ENCODE results near the gene DNMT3L.

The DNMT3L gene

DNA sequence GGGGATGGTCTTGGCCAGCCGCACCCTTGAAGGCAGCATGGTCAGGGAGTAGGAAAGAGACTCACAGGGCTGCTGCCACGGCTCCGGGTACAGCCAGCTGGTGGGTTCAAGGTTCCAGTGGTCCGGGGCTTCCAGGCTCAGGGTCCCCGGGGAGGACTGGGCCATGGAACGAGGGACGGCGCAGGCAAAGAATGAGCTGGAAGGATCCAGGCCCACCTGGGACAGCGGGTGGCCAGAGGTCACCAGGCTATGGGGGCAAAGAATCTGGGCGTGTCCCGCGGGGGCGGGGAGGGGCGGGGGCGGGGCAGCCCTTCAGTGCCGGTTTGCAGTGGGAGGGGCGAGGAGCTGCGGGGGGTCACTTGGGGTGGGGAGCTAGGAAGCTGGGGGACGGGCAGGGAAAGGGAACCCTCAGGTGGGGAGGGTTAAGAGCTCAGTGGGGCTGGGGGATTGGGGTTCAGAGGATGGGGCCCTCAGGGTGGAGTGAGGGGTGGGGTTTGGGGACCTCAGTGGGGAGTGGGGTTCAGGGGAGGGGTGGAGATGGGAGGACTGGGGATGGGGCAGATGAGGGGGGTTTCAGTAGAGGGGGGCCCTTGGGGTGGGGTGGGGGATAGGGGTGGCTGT, at the start of gene DNMT3L:
DNMT3L (minus strand) TSS at position 223 of the 621 bp plus-strand sequence. CDS start 638 bp downstream, outside the sequence.
- TF ChIP-seq ZFX (IDR thresholded peaks at IDR 0.05; ENCODE audit: borderline replicate concordance) = no peak
- TF ChIP-seq, protein P1, sequence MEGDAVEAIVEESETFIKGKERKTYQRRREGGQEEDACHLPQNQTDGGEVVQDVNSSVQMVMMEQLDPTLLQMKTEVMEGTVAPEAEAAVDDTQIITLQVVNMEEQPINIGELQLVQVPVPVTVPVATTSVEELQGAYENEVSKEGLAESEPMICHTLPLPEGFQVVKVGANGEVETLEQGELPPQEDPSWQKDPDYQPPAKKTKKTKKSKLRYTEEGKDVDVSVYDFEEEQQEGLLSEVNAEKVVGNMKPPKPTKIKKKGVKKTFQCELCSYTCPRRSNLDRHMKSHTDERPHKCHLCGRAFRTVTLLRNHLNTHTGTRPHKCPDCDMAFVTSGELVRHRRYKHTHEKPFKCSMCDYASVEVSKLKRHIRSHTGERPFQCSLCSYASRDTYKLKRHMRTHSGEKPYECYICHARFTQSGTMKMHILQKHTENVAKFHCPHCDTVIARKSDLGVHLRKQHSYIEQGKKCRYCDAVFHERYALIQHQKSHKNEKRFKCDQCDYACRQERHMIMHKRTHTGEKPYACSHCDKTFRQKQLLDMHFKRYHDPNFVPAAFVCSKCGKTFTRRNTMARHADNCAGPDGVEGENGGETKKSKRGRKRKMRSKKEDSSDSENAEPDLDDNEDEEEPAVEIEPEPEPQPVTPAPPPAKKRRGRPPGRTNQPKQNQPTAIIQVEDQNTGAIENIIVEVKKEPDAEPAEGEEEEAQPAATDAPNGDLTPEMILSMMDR (IDR thresholded peaks at IDR 0.05) = no peak
- H3K27ac ChIP-seq = no peak within 1 kb of the TSS

GRCh38 chr21:44310628-44311507, 49.2 kb upstream of the DNMT3L start:
- H3K27ac ChIP-seq = no peak overlapping the region
- TF ChIP-seq ZFX (IDR thresholded peaks at IDR 0.05; ENCODE audit: borderline replicate concordance) = no peak
- TF ChIP-seq, protein P1 (IDR thresholded peaks at IDR 0.05) = no peak

DNA sequence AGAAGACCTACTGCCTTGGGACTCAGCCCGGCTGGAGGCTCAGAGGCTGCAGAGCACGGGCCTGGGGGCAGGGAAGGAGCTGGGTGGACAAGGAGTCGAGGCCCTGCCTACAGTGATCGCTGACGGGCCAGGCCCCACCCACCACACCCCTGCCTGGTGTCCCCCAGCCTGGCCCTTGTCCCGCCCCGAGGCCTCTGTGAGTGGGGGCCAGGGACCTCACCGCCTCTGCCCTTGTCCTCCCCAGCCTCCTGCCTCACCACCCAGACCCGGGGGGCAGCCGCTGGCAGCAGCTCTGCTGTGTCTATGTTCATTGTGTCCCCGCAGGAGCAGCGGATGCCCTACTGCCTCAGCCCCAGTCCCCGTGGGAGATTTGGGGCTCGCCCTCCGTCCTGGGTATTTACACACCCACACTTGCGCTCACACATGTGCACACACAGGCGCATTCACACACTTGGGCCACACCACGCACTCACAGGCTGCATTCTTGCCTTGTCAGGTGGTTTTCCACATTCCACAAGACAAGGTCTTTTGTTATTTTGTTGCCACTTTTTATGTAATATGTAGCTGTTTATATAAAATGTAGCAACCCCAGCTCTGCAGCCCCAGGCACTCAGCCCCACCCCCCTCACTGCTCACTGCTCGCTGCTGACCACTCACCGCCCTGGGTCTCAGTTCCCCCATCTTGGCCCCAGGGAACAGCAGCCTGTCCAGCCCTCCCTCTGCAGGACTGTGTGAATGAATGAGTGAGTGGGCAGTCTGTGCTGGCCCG, 45.4 kb upstream of the DNMT3L start:
- no peak overlapping the region for H3K27ac ChIP-seq

GRCh38 chr21:44305691-44306090, 44.0 kb upstream of the DNMT3L start:
- TF ChIP-seq ZFX (IDR thresholded peaks at IDR 0.05; ENCODE audit: borderline replicate concordance) = no peak
- TF ChIP-seq, protein P1 (IDR thresholded peaks at IDR 0.05) = no peak
- H3K27ac ChIP-seq = no peak overlapping the region

More for the DNA sequence above, 45.4 kb upstream of the DNMT3L start:
- TF ChIP-seq ZFX (IDR thresholded peaks at IDR 0.05; ENCODE audit: borderline replicate concordance) = no peak
- TF ChIP-seq, protein P1 (IDR thresholded peaks at IDR 0.05) = no peak

GRCh38 chr21:44304877-44305293, 43.2 kb upstream of the DNMT3L start:
- no peak overlapping the region for H3K27ac ChIP-seq
- TF ChIP-seq ZFX (IDR thresholded peaks at IDR 0.05; ENCODE audit: borderline replicate concordance) = no peak
- TF ChIP-seq, protein P1 (IDR thresholded peaks at IDR 0.05) = peak; percentile 79

- TF ChIP-seq, protein P1 (IDR thresholded peaks at IDR 0.05) = no peak
- no peak for TF ChIP-seq ZFX (IDR thresholded peaks at IDR 0.05; ENCODE audit: borderline replicate concordance)
- no peak overlapping the region for H3K27ac ChIP-seq
These were observed 42.4 kb upstream of the DNMT3L start for GRCh38 chr21:44304011-44304616.
